Transverse colon (tissue), 4 donors: ENCODE measurements around the gene APOBEC3H.

ENCODE experiments used
- CTCF ChIP-seq, 5 experiments: fragments of 200-600 bp in 3 of 5; fragments of 450-650 bp in 2 of 5; sonication (generic) in 3 of 5; IDR thresholded peaks; 1 replicate in 2 of 5; 2 replicates in 3 of 5; pipeline ENCODE4 v1.5.1; 2016 to 2017; ENCODE audit warnings: antibody characterized with exemption in 5 of 5, inconsistent platforms in 3 of 5, mild to moderate bottlenecking in 2 of 5, moderate library complexity in 1 of 5
- POLR2AphosphoS5 ChIP-seq, 3 donors: sonication (generic); formaldehyde crosslinking; IDR thresholded peaks; one replicate each; pipeline ENCODE4 v1.6.1; 2016; ENCODE audit warnings: antibody characterized with exemption in 3 of 3

GRCh38 chr22:39152024-39152510 is 55.0 kb downstream of the APOBEC3H start:
- no peak for TF ChIP-seq CTCF (IDR thresholded peaks at IDR 0.05)
- TF ChIP-seq POLR2AphosphoS5 (IDR thresholded peaks at IDR 0.05): no peak
